Ovary (tissue), 9 donors: ENCODE results near the gene DIP2C. TPM values are rescaled to one million over a fixed set of nuclear protein-coding genes. Genes with fewer than 3 reads are reported as not detected.
"Not testable (repeated sequence)": the region's sequence is repeated elsewhere in the genome, so short reads cannot be mapped to it uniquely, and the experiment has no call there.

ENCODE experiments used
- DNase-seq, 5 donors: peaks; one replicate each; pipeline ENCODE4 v3.0.0-alpha.2; 2019 to 2020
- H3K27ac ChIP-seq, 2 donors: fragments of 200-600 bp; one replicate each; pipeline versions ENCODE4 v1.5.1 to v1.8.0; 2019 to 2022
- H3K27me3 ChIP-seq: fragments of 200-600 bp; one replicate; pipeline ENCODE4 v1.8.0; 2022
- H3K36me3 ChIP-seq: fragments of 200-600 bp; sonication (generic); one replicate; pipeline ENCODE4 v1.5.1; 2019
- H3K4me1 ChIP-seq: one replicate; pipeline ENCODE4 v1.8.1; 2013; ENCODE audit warnings: mild to moderate bottlenecking, moderate library complexity; ENCODE audit not compliant: insufficient read depth
- H3K4me3 ChIP-seq: fragments of 200-600 bp; sonication (generic); one replicate; pipeline ENCODE4 v1.5.1; 2017
- H3K9me3 ChIP-seq, 2 donors: fragments of 200-600 bp in 1 of 2; sonication (generic) in 1 of 2; one replicate each; pipeline versions ENCODE4 v1.5.1 to v1.8.1; 2013 to 2019; ENCODE audit warnings: mild to moderate bottlenecking in 1 of 2, moderate library complexity in 1 of 2
- EP300 ChIP-seq: sonication (generic); formaldehyde crosslinking; IDR thresholded peaks from one replicate; pipeline ENCODE4 v1.6.1; 2017; ENCODE audit warnings: antibody characterized with exemption
- POLR2A ChIP-seq: fragments of 450-650 bp; IDR thresholded peaks from one replicate; pipeline ENCODE4 v1.6.1; 2017; ENCODE audit warnings: antibody characterized with exemption, mild to moderate bottlenecking, moderate library complexity
- WGBS, 3 donors: extraction: QIAGEN DNeasy Blood & Tissue Kit in 1 of 3; methylation state at CpG; one replicate each; pipeline versions ENCODE4 v1.1.5 to v1.1.7; 2013 to 2017; 5-methylcytosine and 5-hydroxymethylcytosine counted together
- intact Hi-C, 4 donors: fragments of 100-400 bp; cut with DNase I; formaldehyde crosslinking; loops; one replicate each; pipeline versions ENCODE4 v1.11.0 to v1.15.1; 2022 to 2023
- polyA plus RNA-seq, 2 donors: library from polyadenylated mRNA; stranded (reverse); fragments of 200-250 nt in 1 of 2; fragments of 350-450 nt in 1 of 2; fragmentation: Illumina TruSeq in 1 of 2; extraction: RNeasy Lipid Tissue Mini Kit (QIAGEN cat#74804) in 1 of 2; gene quantifications; one replicate each; pipeline ENCODE4 v1.2.3, GENCODE V29; 2013 to 2014
- total RNA-seq, 7 donors: library from RNA; depleted of rRNA in 2 of 7; stranded (reverse); fragments of >200 nt in 2 of 7; fragmentation: NEBNext Ultra II Directional in 3 of 7; extraction: Animal tissue kit (Norgen Biotek cat#: 25700) in 3 of 7; gene quantifications; one replicate each; pipeline versions ENCODE4 v1.1.0 to v1.2.4, GENCODE V29; 2016 to 2023
- TF ChIP-seq, protein P1 (sequence below), 3 donors: fragments of 450-650 bp in 2 of 3; fragments of 200-600 bp in 1 of 3; IDR thresholded peaks; one replicate each; pipeline versions ENCODE4 v1.5.1 to v1.8.0; 2016 to 2022; ENCODE audit warnings: antibody characterized with exemption in 3 of 3, mild to moderate bottlenecking in 1 of 3
- donor health status: DM: no; HTN: no; CAD: no; lungs with moderate emphysema.
- donor health status: DM: no; HTN: no; CAD: no.
- donor health status: Bipolar disorder and iron deficiency.
- donor health status: DM: yes; HTN: yes; CAD: no.
- donor health status: DM: no; HTN: no; CAD: no.
- donor health status: DM: yes; HTN: yes; CAD: no.

The DIP2C gene
- total and polyA plus RNA-seq, 9 donors, result 10.1 to 29.4 (median 22.2) TPM

DNA sequence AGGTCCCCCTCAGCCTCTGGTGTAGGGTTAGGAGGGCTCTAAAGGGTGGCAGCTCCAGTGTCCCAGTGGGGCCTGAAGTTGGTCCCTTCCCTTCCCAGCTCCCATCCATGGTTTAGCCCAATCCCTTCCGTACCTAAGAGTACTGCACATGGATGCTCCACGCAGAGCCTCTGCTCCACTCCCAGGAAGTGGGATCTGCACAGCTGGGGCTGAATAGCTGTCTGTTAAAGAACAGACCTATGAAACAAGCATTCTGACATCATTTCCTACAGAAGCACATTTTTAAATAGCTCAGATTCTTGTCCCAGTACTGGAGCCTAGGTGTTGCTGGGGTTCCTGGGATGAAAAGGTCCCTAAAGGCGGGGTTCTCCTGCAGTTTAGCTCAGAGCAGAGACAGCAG is 418.3 kb downstream of the DIP2C start:
- H3K9me3 ChIP-seq, result no peaks in the 10 kb centered on the region
- H3K36me3 ChIP-seq, result no peaks in the 10 kb centered on the region
- intact Hi-C loops, result no loop called here
- no peak overlapping the region for H3K4me3 ChIP-seq
- TF ChIP-seq EP300 (no peak), POLR2A (no peak)
- TF ChIP-seq, protein P1, sequence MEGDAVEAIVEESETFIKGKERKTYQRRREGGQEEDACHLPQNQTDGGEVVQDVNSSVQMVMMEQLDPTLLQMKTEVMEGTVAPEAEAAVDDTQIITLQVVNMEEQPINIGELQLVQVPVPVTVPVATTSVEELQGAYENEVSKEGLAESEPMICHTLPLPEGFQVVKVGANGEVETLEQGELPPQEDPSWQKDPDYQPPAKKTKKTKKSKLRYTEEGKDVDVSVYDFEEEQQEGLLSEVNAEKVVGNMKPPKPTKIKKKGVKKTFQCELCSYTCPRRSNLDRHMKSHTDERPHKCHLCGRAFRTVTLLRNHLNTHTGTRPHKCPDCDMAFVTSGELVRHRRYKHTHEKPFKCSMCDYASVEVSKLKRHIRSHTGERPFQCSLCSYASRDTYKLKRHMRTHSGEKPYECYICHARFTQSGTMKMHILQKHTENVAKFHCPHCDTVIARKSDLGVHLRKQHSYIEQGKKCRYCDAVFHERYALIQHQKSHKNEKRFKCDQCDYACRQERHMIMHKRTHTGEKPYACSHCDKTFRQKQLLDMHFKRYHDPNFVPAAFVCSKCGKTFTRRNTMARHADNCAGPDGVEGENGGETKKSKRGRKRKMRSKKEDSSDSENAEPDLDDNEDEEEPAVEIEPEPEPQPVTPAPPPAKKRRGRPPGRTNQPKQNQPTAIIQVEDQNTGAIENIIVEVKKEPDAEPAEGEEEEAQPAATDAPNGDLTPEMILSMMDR (IDR thresholded peaks at IDR 0.05), result no peak
- DNase-seq, result no peak
- WGBS, 3 donors, result 77 to 94% (median 84%) methylated on average over 3 of the region's 3 CpGs
- no peak overlapping the region for H3K27ac ChIP-seq
- H3K27me3 ChIP-seq, result no peaks in the 10 kb centered on the region
- no peaks in the 10 kb centered on the region for H3K4me1 ChIP-seq

DNA sequence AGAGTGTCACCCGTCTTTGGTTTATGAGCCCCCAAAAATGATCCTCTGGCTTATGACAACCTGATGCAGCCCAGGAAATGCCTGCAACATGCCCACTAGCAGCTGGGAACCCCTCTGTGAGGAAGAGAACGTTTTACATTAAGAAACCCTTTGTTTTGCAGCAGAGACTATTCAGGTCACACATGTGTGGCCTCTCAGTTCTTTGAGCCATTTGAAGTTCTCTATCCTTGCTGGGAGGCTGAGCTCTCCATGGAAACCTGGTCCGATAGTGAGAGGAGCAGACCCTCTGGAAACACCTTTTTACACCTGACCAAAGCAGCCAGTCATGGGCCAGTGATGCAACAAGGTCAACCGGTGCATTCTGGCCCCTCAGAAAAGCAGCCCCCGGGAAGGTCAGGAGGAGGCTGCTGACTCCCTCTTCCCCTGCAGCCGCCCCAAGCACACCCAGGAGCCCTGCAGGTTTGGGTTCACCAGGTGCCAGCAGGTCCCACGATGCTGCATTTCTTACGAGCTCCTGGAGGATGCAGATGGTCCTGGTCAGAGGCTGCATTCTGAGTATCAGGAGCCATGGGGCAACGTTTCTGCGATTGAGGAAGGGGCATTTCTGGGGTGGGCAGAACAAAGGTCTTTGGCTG is 419.9 kb downstream of the DIP2C start:
- 74 to 82% (median 76%) methylated on average over 10 of the region's 10 CpGs for WGBS, 3 donors
- no peaks in the 10 kb centered on the region for H3K4me1 ChIP-seq
- H3K9me3 ChIP-seq, result no peaks in the 10 kb centered on the region
- no peak for DNase-seq
- no peaks in the 10 kb centered on the region for H3K27me3 ChIP-seq
- H3K36me3 ChIP-seq, result no peaks in the 10 kb centered on the region
- TF ChIP-seq, protein P1 (IDR thresholded peaks at IDR 0.05), result no peak
- no peak overlapping the region for H3K4me3 ChIP-seq
- no peak overlapping the region for H3K27ac ChIP-seq
- intact Hi-C loops, result no loop called here

DNA sequence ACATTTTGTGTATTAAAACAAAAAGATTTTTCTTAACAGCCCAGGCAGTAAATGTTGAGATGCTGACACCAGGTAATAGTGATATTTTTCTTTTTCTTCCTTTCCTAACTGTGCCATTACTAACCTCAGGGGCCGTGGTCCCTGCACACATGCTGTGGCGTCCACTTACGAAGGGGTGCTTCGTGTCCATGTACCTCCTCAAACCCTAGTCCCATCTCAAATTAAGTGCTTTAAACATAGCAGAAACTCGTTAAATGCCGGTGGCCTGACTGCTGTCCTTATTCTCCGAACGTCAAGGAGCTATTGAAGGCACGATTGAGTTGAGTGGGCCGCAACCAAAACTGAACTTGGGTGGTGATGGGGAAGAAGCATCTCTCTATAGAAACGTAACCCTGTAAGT is 421.8 kb downstream of the DIP2C start:
- Histone ChIP-seq H3K4me1 (no peaks in the 10 kb centered on the region), H3K27me3 (no peaks in the 10 kb centered on the region), H3K27ac (no peak overlapping the region), H3K36me3 (no peaks in the 10 kb centered on the region), H3K4me3 (no peak overlapping the region), H3K9me3 (no peaks in the 10 kb centered on the region)
- 91% methylated on average over 11 of the region's 11 CpGs for WGBS, 3 donors
- TF ChIP-seq, protein P1 (IDR thresholded peaks at IDR 0.05), result no peak
- TF ChIP-seq EP300, result no peak
- no peak for TF ChIP-seq POLR2A
- DNase-seq, result no peak
- intact Hi-C loops, result no loop called here

DNA sequence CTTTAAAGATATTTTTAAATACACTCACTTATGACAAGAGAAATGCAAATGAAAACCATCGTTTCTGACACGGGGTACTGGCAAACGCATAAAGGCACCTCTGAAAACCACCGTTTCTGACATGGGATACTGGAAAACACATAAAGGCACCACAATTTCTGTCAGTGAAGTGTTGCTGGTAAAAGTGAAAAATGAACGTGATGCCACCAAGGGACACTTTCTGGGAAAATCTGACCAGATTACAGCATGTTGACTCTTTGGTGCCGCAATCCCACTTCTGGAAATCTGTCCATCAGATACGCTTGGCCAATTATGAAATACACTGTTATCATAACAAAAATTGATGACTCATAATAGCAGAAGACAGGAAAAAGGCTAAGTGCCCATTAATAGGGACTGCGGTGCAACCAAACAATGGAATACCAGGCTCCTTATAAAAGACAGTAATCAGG is 422.5 kb downstream of the DIP2C start:
- no peaks in the 10 kb centered on the region for H3K4me1 ChIP-seq
- no peaks in the 10 kb centered on the region for H3K36me3 ChIP-seq
- H3K9me3 ChIP-seq, result no peaks in the 10 kb centered on the region
- H3K27ac ChIP-seq, result no peak overlapping the region
- H3K4me3 ChIP-seq, result no peak overlapping the region
- TF ChIP-seq EP300, result no peak
- TF ChIP-seq, protein P1 (IDR thresholded peaks at IDR 0.05), result no peak
- TF ChIP-seq POLR2A, result no peak
- H3K27me3 ChIP-seq, result no peaks in the 10 kb centered on the region
- intact Hi-C loops, result no loop called here
- DNase-seq, result no peak
- WGBS, 3 donors, result 61 to 84% (median 65%) methylated on average over 8 of the region's 8 CpGs

DNA sequence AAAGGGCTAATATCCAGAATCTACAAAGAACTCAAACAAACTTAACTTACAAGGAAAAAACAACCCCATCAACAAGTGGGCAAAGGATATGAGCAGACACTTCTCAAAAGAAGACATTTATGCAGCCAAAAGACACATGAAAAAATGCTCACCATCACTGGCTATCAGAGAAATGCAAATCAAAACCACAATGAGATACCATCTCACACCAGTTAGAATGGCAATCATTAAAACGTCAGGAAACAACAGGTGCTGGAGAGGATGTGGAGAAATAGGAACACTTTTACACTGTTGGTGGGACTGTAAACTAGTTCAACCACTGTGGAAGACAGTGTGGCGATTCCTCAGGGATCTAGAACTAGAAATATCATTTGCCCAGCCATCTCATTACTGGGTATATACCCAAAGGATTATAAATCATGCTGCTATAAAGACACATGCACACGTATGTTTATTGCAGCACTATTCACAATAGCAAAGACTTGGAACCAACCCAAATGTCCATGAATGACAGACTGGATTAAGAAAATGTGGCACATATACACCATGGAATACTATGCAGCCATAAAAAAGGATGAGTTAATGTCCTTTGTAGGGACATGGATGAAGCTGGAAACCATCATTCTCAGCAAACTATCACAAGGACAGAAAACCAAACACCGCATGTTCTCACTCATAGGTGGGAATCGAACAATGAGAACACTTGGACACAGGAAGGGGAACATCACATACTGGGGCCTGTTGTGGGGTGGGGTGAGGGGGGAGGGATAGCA is 423.5 kb downstream of the DIP2C start:
- intact Hi-C loops, H3K36me3 ChIP-seq, DNase-seq, H3K9me3 ChIP-seq, H3K27me3 ChIP-seq, H3K27ac ChIP-seq, H3K4me3 ChIP-seq, H3K4me1 ChIP-seq: not testable (repeated sequence)
- 81 to 99% (median 89%) methylated on average over 4 to 5 of the region's 5 CpGs for WGBS, 3 donors

DNA sequence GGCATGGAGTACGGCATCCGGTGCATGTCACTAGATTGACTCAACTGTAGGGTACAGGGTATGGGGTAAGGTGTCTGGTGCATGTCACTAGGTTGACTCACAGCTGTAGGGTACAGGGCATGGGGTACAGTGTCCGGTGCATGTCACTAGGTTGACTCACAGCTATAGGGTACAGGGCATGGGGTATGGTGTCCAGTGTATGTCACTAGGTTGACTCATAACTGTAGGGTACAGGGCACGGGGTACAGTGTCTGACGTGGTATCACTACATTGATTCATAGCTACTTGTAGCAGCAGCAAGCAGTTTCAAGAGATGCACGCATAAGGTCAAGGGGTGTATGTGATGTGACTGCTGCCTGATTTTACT is 424.4 kb downstream of the DIP2C start:
- H3K27me3 ChIP-seq, H3K9me3 ChIP-seq, H3K27ac ChIP-seq, H3K4me3 ChIP-seq, intact Hi-C loops, H3K4me1 ChIP-seq, H3K36me3 ChIP-seq, DNase-seq: not testable (repeated sequence)
- 88 to 93% (median 92%) methylated on average over 6 of the region's 6 CpGs for WGBS, 3 donors

DNA sequence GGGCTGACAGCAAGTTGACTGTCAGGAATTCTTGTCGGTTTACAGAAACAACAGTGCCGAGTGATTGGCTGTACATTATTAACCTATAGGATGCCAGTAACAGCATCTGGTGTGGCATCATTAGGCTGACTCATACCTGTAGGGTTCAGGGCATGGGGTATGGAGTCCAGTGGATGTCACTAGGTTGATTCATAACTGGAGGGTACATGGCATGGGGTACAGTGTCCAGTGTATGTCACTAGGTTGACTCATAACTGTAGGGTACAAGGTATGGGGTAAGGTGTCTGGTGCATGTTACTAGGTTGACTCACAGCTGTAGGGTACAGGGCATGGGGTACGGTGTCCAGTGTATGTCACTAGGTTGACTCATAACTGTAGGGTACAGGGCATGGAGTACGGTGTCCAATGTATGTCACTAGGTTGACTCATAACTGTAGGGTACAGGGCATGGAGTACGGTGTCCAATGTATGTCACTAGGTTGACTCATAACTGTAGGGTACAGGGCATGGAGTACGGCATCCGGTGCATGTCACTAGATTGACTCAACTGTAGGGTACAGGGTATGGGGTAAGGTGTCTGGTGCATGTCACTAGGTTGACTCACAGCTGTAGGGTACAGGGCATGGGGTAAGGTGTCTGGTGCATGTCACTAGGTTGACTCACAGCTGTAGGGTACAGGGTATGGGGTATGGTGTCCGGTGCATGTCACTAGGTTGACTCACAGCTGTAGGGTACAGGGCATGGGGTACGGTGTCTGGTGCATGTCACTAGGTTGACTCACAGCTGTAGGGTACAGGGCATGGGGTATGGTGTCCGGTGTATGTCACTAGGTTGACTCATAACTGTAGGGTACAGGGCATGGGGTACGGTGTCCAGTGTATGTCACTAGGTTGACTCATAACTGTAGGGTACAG is 425.1 kb downstream of the DIP2C start:
- WGBS, 3 donors, result 84 to 88% (median 84%) methylated on average over 10 to 11 of the region's 11 CpGs
- H3K27ac ChIP-seq, H3K36me3 ChIP-seq, H3K4me1 ChIP-seq, H3K27me3 ChIP-seq, H3K4me3 ChIP-seq, H3K9me3 ChIP-seq, intact Hi-C loops, DNase-seq: not testable (repeated sequence)
